ENCODE data around the gene C17orf58. TPM values are rescaled to one million over a fixed set of nuclear protein-coding genes. Genes with fewer than 3 reads are reported as not detected.

The C17orf58 gene
- total RNA-seq, 4 donors from 2014 or later: 0.80 to 19.5 (median 8.1) TPM

DNA sequence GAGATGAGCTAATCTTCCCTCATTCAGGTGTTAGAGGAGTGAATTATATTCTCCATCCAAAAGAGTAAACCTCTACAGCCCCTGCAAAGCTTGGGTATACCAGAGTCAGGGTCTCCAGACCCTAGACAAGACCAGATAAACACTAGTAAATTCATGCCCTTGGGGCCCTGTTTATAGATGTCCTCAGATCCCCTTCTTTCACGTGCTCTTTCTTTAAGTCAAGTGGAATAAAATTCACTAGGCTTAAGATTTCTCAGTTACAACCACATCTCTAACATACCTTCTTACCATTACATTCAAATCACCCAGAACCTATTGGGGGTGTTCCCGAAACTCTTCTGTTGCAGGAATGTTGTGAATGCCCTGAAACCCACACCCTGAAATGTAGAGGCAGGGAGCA lies 2.2 kb upstream of the C17orf58 start:
- Histone ChIP-seq H3K9me3 (no peaks in the 10 kb centered on the region), H3K36me3 (no peaks in the 10 kb centered on the region), H3K27me3 (peaks cover 6% of the 10 kb centered on the region), H3K4me1 (peaks cover 9 to 28% (median 15%) of the 10 kb centered on the region in 4 donors), H3K27ac (no peak overlapping the region), H3K4me3 (no peak overlapping the region)
- TF ChIP-seq, protein P1, sequence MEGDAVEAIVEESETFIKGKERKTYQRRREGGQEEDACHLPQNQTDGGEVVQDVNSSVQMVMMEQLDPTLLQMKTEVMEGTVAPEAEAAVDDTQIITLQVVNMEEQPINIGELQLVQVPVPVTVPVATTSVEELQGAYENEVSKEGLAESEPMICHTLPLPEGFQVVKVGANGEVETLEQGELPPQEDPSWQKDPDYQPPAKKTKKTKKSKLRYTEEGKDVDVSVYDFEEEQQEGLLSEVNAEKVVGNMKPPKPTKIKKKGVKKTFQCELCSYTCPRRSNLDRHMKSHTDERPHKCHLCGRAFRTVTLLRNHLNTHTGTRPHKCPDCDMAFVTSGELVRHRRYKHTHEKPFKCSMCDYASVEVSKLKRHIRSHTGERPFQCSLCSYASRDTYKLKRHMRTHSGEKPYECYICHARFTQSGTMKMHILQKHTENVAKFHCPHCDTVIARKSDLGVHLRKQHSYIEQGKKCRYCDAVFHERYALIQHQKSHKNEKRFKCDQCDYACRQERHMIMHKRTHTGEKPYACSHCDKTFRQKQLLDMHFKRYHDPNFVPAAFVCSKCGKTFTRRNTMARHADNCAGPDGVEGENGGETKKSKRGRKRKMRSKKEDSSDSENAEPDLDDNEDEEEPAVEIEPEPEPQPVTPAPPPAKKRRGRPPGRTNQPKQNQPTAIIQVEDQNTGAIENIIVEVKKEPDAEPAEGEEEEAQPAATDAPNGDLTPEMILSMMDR (IDR thresholded peaks at IDR 0.05): no peak
- in situ Hi-C loops (cut with MboI; ENCODE audit: low pct_ligation_motif_present in 1 of 4, low pct_unique_long_range_greater_than_20kb in 1 of 4, low sequenced_read_pairs in 3 of 4) (no loop called here), intact Hi-C loops (cut with DNase I; ENCODE audit: low total_unique reads) (loop anchor here (5.0 kb wide), 1 partner anchor 1031 kb away; no protein-coding TSS in a partner anchor)
- no peak for DNase-seq
- WGBS, 2 donors (ENCODE audit: low coverage in 1 of 2): 43 to 83% methylated on average over 1 to 2 of the region's 2 CpGs

DNA sequence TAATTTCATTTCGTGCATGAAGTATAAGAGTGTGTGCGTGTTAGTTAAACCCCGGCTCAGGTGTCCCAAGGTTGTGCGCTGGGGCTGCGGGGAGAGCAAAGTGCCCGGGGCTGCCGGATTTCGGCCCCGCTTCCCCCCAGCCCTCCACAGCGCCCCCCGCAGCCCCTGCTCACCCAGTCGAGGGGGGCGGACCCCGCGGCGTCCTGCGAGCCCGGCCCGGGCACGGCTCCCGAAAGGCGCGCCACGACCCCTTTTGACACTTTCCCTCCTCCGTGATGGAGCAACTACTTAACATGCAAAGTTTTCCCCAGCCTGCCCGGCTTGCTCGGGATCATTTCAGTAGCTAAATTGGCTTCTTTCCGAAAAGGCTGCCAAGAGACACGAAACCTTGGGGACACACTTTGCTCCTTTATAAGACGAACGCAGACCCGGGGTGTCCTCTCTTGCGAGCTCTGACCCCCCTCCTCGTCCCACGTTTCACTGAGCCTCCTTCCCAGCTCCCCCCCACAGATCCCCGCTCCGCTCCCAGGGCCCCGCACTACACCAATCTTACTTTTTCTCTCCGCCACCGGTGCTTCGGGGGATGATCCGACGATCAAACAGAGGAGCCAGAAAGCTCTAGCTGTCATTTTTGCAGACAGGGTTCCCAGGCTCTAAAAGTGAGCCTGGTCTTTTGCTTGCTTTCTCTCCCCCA lies 552 bp downstream of the C17orf58 start:
- H3K9me3 ChIP-seq: no peaks in the 10 kb centered on the region
- DNase-seq: peak; percentile 19
- WGBS, 2 donors (ENCODE audit: low coverage in 1 of 2): 0% methylated on average over 39 of the region's 43 CpGs; no CpG with 5 or more reads in 1 of the 2 donors
- H3K27ac ChIP-seq: peak overlapping the region; percentile 14 to 99 (median 66)
- in situ Hi-C loops (cut with MboI; ENCODE audit: low pct_ligation_motif_present in 1 of 4, low pct_unique_long_range_greater_than_20kb in 1 of 4, low sequenced_read_pairs in 3 of 4) (no loop called here), intact Hi-C loops (cut with DNase I; ENCODE audit: low total_unique reads) (loop anchor here (5.0 kb wide), 1 partner anchor 1028 kb away; no protein-coding TSS in a partner anchor)
- TF ChIP-seq POLR2A (IDR thresholded peaks at IDR 0.05): no peak
- no peak for TF ChIP-seq EP300 (IDR thresholded peaks at IDR 0.05; ENCODE audit: low read depth)
- TF ChIP-seq, protein P1 (IDR thresholded peaks at IDR 0.05): no peak
- no peak for TF ChIP-seq POLR2AphosphoS5 (IDR thresholded peaks at IDR 0.05)
- peaks cover 9 to 28% (median 18%) of the 10 kb centered on the region in 4 donors for H3K4me1 ChIP-seq
- no peaks in the 10 kb centered on the region for H3K36me3 ChIP-seq
- peak overlapping the region; percentile 33 to 63 (median 44) for H3K4me3 ChIP-seq
- peaks cover 6% of the 10 kb centered on the region for H3K27me3 ChIP-seq

DNA sequence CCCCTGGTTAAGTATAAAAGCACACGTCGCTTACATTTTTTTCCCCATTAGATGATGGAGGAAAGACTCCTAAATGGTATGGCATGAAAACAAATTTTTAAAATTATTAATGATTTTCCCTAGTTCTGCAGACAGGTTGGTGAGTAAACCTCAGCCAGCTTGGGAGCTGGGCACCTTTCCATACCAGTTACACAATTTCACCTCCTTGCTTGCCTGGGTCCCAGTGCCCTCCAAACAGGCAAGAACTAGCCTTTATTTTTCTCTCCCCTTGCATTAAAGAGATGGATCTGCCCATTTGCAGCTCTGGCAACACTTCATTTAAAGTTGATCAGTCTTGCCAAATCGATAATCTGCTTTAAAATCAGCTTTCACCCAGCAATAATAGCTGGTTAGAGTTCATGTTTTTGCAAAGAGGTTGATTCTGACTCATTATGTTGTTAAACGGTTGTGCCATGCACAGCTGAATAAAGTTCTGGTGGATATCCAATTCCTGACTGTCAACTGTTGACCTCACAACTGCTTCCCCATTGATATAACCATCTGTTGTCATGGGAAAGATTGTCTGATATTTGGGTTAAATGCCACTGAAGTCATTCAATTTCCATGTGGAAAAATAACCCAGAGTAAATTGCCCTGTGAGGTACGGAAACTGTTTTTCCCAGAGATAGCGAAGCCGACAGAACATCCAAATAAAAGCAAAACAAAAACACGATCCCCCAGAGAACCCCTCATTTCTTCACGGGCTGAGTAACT lies 1.3 kb downstream of the C17orf58 start:
- intact Hi-C loops (cut with DNase I; ENCODE audit: low total_unique reads): loop anchor here (5.0 kb wide), 1 partner anchor 1028 kb away; no protein-coding TSS in a partner anchor
- Histone ChIP-seq H3K27ac (peak overlapping the region; percentile 96 to 99 (median 98)), H3K27me3 (peaks cover 6% of the 10 kb centered on the region), H3K9me3 (no peaks in the 10 kb centered on the region), H3K4me3 (peak overlapping the region; percentile 33 to 63 (median 44)), H3K4me1 (peaks cover 9 to 28% (median 18%) of the 10 kb centered on the region in 4 donors), H3K36me3 (no peaks in the 10 kb centered on the region)
- in situ Hi-C loops (cut with MboI; ENCODE audit: low pct_ligation_motif_present in 1 of 4, low pct_unique_long_range_greater_than_20kb in 1 of 4, low sequenced_read_pairs in 3 of 4): no loop called here
- 22 to 42% methylated on average over 3 to 9 of the region's 9 CpGs for WGBS, 2 donors (ENCODE audit: low coverage in 1 of 2)
- peak in 1 of 3 donors; percentile 16 for TF ChIP-seq POLR2AphosphoS5 (IDR thresholded peaks at IDR 0.05)
- TF ChIP-seq, protein P1 (IDR thresholded peaks at IDR 0.05): no peak
- no peak for DNase-seq

DNA sequence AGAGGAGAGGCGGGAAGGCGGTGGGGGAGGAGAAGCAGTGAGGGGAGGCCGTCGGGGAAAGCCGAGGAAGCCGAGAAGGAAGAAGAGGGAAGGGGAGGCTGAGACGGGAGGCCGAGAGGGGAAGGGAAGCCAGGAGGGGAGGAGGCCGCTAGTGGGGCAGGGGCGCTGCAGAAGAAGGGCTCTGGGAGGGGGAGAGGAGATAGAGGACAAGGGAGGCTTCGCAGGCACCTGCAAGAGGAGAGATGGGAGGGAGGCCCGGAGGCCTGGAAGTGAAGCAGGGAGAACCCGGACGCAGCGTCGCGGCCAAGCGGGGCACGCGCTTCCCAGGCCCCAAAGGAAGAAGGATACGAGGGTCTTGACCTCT lies 2.3 kb downstream of the C17orf58 start:
- intact Hi-C loops (cut with DNase I; ENCODE audit: low total_unique reads): no loop called here
- WGBS, 2 donors (ENCODE audit: low coverage in 1 of 2): 3 to 4% methylated on average over 8 to 21 of the region's 21 CpGs

More for the DNA sequence above, 2.3 kb downstream of the C17orf58 start:
- Histone ChIP-seq H3K4me3 (peak overlapping the region; percentile 61 to 83 (median 82)), H3K36me3 (no peaks in the 10 kb centered on the region), H3K27ac (peak overlapping the region; percentile 96 to 99 (median 98)), H3K4me1 (peaks cover 9 to 28% (median 18%) of the 10 kb centered on the region in 4 donors), H3K27me3 (peaks cover 6% of the 10 kb centered on the region), H3K9me3 (no peaks in the 10 kb centered on the region)
- in situ Hi-C loops (cut with MboI; ENCODE audit: low pct_ligation_motif_present in 1 of 4, low pct_unique_long_range_greater_than_20kb in 1 of 4, low sequenced_read_pairs in 3 of 4): no loop called here
- no peak for DNase-seq
- TF ChIP-seq POLR2AphosphoS5 (IDR thresholded peaks at IDR 0.05) (no peak), EP300 (IDR thresholded peaks at IDR 0.05; ENCODE audit: low read depth) (no peak), POLR2A (IDR thresholded peaks at IDR 0.05) (no peak)
- TF ChIP-seq, protein P1 (IDR thresholded peaks at IDR 0.05): no peak
